Anterior cingulate cortex (tissue), 58 donors: ENCODE data around the gene HSD17B2.

ENCODE experiments used
- DNase-seq, 58 donors: peaks; one replicate each; lab custom pipeline; 2025; lab: John Stamatoyannopoulos, UW

The HSD17B2 gene

GRCh38 chr16:82046941-82047340, 11.9 kb downstream of the HSD17B2 start:
- no peak for DNase-seq

GRCh38 chr16:82047374-82047773, 12.3 kb downstream of the HSD17B2 start:
- DNase-seq = no peak

DNA sequence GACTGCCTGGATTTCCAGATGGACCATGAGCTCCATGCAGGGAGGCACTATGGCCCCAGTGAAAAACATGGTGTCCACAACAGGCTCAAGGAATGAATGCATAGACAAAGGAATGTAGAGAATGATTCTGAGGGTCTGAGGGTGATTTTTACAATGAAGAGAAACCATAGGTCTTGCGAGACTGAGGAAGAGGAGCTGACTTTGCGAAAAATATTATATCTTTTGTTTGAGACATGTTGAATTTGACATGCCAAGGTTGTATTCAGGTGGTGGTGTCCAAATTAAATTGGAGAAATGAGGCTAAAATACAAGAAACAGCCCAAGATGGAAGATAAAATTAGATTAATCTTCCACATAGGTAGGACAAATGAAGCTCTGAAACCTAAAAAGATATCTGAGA, 12.7 kb downstream of the HSD17B2 start:
- no peak for DNase-seq

DNA sequence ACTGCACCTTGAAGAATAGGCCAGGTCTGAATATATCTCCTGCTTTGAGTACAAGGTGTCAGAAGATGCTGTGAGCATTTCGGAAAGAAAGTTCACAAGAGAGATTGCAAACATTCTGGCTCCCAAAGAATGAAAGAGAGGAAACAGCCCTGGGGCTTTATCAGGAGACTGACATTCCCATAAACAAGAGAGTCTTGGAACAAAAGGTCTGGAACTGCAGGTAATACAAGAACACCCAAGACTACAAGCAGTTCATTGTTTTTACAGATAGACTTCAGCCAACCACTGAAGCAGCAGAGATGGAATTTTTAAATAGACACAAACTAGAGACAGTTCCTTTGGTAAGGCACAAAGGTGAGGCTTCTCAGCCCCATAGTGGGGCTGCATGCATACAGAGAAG, 14.4 kb downstream of the HSD17B2 start:
- no peak for DNase-seq

DNA sequence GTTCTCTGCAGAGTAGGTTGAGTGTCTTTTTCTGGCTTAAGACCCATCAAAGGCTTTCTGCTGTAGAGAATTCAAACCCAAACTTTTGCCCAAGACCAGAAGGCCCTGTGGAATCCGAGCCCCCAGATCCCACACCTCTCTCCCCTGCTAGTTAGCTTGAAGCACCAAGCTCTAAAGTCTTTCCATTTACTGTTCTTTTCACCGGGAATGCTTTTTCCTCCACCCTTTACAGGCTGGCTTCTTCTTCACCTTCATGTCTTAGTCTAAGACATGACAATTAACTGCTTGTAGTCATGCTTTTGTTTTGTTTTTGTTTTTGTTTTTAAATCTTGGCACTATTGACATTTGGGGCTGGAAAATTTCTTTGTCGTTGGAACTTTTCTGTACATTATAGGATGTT, 15.5 kb downstream of the HSD17B2 start:
- DNase-seq = no peak

DNA sequence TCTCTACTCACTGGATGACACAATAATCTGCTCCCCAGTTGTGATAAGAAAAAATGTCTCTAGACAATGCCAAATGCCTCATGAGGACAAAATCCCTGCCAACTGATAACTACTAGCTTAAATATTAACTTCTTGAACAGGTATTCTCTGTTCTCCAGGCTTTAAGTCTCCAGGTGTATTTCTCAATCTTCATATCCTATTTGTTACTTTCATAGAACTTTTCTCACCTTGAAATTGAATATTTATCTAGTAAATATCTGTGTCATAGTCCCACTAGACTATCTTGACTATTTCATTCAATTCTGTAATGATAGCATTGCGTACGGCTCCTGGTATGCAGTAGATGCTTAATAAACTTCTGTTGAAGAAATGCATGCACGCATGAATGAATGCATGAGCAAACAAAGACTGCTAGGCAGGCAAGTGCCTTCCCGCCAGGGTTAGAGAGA, 15.9 kb downstream of the HSD17B2 start:
- DNase-seq = no peak

- DNase-seq = no peak
These were observed 16.6 kb downstream of the HSD17B2 start for GRCh38 chr16:82051656-82052055.

DNA sequence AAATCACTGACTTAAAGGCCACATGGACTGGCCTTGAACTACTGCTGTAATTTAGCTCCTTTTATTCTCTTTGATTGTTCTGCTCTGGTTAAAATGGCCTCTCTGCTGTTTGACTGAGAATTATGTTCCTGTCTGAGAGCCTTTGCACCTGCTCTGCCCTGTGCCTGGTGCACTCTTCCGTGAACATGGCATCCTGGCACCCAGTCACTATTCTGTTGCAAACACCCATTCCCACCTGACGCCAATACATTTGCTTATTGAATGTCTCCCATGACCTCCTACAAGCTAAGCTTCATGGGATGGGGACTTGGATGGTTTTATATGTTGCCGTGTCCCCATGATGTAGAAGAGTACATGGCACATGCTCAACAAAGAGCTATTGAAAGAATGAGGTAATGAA, 20.1 kb downstream of the HSD17B2 start:
- DNase-seq = no peak

DNA sequence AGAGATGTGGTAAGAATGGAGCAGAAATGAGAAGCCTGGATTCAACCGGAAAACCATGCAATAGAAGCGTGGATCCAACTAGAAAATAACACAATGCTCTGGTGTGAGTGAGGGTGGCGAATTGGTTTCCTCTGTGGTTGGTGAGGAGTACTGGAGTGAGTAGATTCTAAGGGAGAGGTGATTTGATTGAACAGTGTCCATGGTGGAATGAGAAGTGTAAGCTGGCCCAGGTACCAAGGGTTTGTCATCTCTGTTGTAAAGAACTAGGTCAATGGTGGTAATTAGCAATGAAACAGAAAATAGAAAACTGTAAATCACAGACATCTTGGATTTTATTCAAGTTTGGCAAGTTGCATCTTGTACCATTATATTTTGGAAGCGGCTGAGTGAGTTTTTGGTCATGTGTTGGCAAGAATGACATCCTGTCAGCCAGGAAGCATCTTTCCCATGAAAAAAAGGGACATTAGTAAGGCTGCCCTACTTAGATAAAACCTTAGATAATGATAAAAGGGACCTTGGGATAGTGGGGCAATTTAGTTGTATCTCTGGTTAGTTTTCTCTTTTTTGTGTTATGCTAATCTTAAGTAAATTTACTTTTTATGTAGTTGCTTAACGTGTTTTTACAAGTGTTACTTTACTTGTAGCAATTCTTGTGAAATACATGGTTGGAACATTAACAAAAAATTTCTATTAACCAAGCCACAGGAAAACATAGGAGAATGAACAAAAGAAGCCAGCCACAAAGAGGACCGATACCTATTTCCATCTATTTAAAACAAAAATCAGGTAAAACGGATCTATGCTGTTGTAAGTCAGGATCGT, 20.9 kb downstream of the HSD17B2 start:
- no peak for DNase-seq

- DNase-seq = no peak
These were observed 21.5 kb downstream of the HSD17B2 start for GRCh38 chr16:82056550-82056896.

GRCh38 chr16:82059161-82059982, 24.3 kb downstream of the HSD17B2 start:
- DNase-seq = no peak

GRCh38 chr16:82059983-82060421, 24.9 kb downstream of the HSD17B2 start:
- DNase-seq = no peak

DNA sequence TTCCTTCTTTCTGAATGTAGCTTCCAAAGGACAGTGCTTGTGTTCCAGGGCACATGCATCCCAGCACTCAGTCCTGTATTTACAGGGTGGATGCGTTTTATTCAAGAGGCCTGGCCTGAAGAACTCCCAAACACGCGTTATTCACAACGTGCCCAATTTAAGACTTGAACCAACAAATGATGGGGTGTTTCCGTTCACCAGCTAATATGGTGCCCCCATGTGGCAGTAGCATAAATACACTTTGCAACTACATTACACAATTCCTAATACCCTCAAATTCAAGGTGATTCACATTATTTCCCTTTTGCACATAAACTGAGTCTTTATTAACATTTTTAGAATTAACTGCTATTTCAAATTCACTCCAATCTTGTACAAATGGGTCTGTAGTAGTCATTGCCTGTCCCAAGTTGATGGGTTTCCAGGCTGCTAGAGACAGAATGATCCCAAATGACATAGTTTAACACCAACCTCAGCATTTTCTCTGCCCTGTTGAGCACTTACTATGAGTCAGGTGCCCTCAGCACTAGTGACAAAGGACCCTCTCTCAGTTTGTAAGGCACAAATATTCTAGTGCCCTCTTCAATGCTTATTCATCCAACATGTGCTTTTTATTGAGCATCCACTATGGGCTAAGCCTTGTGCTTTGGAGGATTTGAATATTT, 26.9 kb downstream of the HSD17B2 start:
- DNase-seq = no peak

- no peak for DNase-seq
These were observed 27.6 kb downstream of the HSD17B2 start for GRCh38 chr16:82062645-82063058.

DNA sequence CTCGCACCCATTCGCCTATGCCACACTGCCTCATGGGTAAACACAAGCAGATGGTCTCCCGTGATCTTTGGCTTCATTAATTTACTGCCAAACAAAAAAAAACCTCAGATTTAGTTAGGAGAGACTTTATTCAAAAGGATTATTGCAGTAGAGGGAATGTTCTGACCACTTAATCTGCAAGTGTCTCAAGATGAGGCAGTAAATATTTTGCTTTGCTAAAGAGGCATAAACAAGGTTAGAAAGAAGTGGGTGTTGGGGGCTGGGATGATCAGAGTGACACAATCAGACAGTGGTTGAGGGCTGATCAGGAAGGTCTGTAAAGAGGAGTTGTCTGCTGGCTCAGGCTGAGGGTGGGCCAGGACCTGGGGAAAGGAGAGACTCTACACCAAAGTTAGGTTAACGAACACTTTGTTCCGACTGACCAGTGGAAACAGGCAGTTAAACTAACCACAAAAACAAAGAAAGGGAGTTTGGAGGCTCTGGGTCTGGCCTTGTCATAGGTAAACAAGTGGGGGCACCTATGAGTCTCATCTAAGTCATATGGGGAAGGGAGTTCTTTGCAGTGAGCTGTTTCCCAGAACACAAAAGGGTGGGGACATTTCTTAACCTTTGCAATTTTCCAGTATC, 28.5 kb downstream of the HSD17B2 start:
- DNase-seq = no peak

DNA sequence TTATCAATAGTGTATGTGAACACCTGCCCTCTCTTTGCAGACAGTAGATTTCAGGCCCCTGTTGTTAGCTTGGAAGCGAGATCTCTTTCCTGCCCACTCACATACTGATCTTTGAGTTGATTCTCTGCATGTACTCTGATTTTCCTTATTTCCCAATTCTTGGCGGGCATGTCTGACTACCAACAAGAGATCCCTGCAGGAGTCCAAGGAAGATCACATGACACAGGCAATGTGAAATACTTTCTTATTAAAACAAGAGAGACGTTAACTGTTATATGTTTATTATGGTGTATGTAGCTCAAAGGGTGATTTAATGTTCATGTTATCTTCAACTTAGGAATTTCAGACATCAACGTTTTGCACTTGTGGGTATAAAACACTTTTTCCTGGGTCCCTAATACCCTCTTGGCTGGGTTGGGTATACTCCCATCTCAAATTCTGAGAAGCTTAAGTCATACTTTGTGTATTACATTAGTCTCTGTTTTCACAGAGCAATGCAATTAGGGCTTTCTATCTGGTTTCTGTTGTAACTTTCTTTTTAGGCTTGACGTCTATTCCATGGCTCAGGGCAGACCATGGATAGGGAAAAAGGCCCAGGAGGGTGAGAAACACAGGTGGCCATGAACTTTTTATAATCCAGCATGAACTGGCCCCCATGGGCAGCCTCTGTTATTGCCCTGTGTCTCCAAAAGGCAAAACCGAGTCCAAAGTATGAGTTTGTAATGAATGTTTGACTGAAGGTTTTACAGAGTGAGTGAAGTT, 32.2 kb downstream of the HSD17B2 start:
- no peak for DNase-seq

- DNase-seq = no peak
These were observed 32.8 kb downstream of the HSD17B2 start for GRCh38 chr16:82067804-82068325.

DNA sequence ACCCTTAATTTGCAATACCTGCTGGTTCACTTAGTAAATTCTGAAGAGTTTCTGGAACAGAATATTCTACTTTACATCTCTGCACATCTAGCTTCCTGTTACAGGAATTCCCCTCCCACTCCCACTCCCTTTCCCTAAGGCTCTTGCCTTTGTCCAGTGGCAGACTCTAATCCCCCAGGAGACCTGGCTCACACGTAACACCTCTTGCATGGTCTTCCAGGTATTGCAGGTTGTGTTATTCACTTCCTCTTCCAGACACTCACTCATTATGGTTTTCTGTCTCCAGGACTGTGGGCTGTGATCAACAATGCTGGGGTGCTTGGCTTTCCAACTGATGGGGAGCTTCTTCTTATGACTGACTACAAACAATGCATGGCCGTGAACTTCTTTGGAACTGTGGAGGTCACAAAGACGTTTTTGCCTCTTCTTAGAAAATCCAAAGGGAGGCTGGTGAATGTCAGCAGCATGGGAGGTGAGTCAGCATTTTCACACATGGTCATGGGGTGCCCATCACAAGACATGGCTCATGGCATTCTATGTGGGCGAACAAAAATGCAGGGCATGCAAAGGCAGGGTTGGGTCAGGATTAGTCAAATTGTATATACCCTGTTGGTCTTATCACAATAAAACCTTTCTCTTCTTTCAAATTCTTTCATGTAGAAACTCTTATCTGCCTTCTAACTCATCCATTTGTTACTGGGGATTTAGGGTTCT, 35.8 kb downstream of the HSD17B2 start:
- no peak for DNase-seq

- no peak for DNase-seq
These were observed 36.4 kb downstream of the HSD17B2 start for GRCh38 chr16:82071421-82071820.
